Activated CD4-positive, alpha-beta T cell treated with anti-CD3 and anti-CD28 coated beads, Interleukin-2, amount 50 U/mL, for 48 hours (primary cell): Measurements from ENCODE around the gene SLC35A5.

Source experiments
- DNase-seq, 2 experiments: peaks; one replicate each; pipeline ENCODE4 v3.0.0-alpha.2; 2020

The SLC35A5 gene

DNA sequence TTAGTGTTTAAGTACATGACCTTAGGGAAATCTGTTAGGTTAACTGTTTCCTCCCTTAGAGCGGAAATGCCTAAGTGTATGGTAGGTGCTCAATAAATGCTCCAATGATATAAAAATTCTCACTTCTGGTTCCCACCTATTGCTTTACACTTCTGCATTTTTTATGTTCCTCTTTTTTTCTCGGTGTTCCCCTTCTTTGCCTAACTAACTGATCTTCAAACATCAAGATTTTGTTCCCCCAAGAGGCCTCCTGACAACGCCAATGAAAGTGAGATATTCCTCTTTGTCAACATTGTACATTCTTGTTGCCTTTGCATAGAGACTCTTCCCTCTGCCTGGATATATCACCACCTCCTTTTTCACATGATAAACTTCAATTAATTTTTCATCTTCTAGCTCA, 17.4 kb downstream of the SLC35A5 start:
- no peak for DNase-seq

DNA sequence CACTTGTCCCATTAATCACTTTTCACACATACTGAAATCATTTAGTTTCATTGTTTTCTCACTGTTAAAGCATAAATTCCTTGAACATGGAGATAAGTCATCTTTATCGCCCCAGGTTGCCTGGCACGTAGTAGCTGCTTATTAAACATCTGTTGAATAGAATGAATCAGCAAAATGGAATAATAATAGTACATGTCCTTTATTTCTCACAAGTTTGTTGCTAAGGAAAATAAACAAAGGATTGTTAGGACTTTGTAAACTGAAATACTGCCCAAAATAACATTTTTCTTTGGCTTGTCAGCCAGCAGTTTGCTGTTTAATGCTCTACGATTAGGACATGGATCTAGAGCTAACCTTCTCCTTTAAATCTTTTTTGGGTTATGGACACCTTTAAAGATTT, 17.9 kb downstream of the SLC35A5 start:
- no peak for DNase-seq

DNA sequence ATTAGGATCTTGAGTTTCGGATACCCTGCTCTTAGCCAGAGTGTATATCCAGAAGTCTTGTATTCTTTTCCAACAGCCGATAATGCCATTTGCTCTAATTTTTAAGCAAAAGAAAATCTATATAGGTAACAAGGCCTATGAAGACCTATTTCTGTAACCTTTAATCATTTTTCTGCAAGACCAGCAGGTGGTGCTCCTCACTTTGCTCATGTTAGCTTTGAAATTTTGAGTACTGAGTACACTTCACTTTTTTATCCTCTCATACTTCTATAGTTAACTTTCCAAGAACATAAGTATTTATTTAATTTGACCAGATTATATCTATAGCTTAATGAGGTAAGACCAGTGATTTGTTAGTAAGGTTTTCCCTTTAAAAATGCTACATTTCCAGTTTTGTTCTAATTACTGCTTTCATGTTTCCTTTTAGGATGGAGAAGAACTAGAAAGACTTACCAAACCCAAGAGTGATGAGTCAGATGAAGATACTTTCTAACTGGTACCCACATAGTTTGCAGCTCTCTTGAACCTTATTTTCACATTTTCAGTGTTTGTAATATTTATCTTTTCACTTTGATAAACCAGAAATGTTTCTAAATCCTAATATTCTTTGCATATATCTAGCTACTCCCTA, 20.5 kb downstream of the SLC35A5 start:
- DNase-seq = peak; percentile 7 to 32

DNA sequence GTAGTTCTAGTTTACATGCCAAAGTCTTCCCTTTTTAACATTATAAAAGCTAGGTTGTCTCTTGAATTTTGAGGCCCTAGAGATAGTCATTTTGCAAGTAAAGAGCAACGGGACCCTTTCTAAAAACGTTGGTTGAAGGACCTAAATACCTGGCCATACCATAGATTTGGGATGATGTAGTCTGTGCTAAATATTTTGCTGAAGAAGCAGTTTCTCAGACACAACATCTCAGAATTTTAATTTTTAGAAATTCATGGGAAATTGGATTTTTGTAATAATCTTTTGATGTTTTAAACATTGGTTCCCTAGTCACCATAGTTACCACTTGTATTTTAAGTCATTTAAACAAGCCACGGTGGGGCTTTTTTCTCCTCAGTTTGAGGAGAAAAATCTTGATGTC, 21.3 kb downstream of the SLC35A5 start:
- no peak for DNase-seq

DNA sequence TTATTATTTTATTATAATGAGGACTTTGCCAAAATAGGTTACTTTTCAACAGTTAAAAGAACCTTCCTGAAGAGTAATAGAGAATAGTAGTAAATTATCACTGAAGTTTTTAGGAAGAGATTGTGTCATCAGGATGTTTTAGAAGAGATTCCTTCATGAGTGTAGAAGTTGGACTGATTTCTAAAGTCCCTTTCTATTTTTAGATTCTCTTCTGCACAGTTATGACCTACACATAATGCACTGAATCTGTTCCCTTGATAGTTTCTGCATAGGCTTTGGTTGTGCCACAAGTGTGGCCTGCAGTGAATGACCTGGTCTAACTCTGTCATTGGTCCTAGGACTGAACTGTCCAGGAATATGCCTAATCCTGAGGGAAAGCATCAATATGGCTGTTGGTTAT, 23.9 kb downstream of the SLC35A5 start:
- DNase-seq = no peak

DNA sequence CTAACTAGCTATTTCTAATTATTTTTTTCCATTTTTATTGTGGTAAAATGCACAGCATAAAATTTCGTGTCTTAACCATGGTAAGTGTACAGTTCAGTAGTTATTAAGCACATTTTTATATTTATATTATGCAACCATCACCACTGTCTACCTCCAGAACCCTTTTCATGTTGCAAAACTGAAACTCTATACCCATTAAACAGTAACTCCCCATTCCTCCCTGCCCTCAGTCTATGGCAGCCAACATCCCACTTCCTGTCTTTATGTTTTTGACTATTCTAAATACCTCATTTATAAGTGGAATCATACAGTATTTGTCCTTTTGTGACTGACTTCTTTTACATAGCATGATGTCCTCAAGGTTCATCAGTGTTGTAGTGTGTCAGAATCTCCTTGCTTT, 25.5 kb downstream of the SLC35A5 start:
- no peak for DNase-seq

DNA sequence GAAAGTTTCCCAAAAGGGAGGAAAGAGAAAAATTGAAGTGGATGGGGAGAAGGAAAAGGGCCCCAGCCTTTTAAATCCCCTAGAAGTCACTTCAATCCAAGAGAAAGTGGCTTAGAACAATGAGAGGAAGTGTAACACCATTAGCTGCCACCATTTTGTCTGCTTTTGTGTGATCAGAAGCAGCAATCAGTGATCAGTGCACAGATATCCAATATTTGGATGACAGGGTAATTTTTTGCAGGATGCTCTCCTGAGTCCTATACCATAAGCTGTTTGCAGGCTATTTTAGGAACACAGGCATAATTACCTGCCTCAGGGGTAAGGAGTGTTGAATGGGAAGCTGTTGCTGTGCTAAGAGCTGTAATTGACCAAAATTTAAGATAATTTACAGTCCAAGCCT, 31.4 kb downstream of the SLC35A5 start:
- DNase-seq = no peak

DNA sequence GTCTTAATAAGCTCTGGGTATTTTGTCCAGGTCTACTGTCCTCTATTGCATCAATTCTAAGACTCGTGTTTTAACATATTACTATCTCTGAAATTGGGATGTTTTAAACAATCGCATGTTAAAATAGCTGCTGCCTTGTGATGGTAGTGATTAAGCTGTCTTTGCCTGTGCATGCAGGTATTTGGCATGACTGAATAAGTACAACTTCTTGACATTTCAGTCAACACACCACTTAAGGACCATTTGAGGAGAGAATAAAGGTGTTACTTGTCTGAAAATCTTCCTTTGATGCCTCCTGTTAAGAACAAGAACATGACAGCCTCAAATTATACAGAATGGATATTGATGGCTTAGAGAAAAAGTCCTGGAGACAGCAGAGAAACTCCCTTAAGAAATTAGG, 33.0 kb downstream of the SLC35A5 start:
- no peak for DNase-seq

DNA sequence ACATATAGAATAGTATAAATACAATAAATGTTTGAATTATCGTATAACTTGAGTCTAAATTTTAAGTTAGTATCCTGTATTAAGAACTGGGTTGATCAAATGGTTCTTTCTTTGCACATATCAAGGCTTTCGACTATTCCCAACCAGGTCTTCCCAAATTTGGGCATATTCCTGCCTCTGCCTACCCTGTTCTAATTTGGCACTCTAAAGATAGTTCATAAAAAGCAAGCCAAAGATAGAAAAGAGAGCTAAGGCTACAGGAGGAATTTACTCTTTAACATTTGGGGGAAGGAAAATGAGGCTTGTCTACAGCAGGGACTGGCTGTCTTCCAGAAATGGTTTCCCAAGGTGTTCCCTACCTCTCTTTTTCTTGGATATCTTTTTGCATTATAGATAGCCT, 36.1 kb downstream of the SLC35A5 start:
- no peak for DNase-seq

DNA sequence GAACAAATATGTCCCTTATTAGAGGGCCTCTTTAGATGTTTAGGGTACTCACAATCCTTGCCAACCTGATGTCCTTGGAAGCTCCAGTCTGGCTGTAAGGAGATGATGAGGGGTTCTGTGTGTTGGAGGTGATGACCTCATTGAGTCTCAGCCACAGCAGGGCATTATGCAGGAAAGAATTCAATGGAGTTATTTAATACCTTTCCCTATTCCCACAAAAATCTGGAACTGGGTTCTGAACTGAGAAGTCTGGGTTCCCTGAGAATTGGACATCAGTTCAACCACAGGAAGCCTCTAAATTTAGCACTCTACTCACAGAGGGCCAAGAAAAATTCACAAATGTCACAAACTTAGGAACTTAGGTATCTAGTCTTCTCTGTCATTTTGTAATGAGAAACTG, 36.9 kb downstream of the SLC35A5 start:
- DNase-seq = no peak

DNA sequence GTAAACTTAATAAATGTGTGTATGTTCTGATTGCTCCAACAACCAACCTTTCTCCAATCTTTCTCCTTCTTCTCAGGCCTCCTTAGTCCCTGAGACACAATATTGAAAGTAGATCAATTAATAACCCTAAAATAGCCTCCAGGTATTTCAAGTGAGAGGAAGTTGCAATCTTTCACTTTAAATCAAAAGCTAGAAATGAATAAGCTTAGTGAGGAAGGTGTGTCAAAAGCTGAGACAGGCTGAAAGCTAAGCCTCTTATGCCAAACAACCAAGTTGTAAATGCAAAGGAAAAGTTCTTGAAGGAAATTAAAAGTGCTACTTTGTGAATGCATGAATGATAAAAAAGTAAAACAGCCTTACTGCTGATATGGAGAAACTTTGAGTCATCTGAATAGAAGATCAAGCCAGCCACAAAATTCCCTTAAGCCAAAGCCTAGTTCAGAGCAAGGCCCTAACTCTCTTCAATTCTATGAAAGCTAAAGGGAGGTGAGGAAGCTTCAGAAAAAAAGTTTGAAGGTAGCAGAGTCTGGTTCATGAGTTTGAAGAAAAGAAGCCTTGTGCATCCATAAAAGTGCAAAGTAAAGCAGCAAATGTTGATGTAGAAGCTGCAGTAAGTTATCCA, 40.5 kb downstream of the SLC35A5 start:
- no peak for DNase-seq

DNA sequence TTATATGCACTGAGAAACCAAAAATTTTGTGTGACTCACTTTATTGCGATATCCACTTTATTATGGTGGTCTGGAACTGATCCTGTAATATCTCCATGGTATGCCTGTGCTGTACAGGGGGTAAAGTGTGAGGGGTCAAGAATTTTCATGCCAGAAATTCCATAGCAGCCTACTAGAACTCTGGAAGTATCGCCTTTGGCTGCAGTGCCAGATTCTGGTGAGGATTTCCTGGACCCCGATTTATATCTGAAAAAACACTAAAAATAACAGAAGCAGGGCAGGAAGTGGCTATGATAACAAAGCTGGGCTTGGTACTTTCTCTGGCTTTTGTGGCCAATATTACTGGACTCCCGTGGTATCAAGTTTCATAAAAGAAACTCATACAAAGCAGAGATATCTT, 42.7 kb downstream of the SLC35A5 start:
- no peak for DNase-seq

DNA sequence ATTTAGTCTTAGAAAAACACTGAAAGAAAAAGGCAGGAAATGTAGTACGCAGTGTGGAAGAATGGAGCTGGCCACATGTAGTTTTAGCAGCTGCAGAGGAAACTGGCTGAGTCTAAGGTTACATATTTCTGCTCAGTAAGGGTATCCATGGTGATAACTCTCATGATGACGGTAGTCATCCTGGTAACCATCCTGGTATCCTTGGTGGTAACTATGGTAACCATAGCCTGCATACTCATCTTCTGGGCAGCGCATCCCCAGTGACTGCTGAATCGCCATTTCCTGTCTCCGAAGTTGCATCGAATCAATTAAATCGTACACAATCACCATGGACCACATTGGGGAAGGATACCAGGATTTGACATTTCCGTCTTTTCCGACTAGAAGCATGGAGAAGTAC, 43.4 kb downstream of the SLC35A5 start:
- no peak for DNase-seq

DNA sequence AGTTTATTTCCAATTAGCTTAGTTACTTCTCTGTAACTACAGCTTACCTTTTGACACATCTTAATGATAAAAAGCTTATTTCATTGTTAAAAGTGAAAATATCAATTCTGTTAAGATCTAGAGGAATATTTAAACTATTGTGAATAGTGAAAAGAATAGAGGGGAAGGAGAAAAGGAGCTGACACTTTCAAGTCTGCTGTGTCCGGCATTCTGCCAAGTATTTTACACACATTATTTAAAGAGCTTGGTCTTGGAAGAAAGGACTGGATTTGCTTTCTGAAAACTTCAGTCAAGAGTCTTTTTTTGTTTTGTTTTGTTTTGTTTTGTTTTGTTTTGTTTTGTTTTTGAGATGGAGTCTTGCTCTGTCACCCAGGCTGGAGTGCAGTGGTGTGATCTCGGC, 44.3 kb downstream of the SLC35A5 start:
- DNase-seq = no peak

DNA sequence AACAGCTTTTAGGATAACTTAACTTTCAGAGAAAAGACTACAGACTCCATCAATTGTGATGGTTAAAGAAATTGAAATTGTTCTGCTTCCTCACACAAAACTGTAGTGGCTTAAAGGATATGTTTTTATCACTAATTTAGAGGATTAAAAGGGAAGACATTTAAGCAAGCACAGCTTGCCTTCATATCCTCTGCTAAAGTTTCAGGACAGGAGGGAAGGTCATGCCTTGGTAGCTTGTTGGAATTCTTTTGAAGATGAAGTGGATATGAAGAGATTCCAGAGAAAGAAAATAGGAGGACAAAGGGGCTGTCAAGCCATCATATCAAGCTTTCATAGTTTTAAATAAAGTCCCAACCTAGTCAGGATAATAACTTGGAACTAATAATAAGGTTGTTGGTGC, 46.0 kb downstream of the SLC35A5 start:
- no peak for DNase-seq

DNA sequence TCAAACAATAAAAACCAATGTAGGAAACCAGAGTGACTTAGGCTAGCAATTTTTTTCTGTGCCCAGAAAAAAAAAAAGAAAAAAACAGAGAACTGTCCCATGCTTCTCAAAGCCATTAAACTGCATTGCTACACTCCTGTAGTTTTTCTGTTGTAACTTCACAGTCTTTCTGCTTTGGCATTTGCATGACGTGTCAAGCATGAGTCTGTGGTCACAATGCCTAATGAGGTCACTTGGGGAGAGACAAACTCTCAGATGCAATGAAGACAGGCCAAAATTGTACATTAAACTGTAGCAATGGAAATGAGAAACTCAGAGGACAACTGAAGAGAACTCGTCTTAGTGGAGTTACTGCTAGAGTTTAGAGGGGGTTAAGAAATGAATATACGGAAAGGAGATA, 48.3 kb downstream of the SLC35A5 start:
- no peak for DNase-seq

DNA sequence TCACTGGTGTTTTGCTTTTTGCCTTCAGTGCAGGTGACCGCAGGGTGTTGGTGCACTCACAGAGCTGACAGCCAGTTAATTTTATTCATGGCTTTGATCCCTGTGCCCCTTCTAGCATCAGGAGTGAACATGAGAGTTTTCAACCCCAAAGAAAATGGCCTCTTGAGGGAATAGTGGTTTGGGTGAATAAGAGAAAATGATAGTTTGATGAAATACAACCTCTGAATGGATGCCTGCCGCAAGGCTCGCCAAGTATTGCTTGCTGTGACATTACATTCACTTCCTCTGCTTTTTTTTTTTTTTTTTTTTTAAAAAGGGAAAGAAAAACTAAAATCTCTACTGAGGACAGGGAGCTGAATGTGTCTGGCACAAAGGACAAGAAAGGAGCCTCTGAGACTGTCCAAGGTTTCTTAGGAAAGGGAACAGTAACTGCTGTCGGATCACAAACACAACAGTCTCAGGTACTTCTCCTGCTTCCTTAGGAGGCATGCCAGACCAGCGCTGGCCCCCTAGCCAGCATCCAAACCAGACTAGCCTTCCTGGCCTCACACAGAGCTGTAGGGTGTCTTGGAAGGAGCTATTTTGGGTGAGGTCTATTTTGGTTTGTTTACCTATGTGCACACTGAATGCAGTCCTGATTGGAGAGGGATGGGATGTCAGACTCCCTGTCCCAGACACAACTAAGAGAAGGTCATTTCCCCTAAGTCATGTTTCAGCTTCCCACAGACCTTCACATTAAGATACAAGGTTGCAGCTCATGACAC, 50.1 kb downstream of the SLC35A5 start:
- DNase-seq = no peak

DNA sequence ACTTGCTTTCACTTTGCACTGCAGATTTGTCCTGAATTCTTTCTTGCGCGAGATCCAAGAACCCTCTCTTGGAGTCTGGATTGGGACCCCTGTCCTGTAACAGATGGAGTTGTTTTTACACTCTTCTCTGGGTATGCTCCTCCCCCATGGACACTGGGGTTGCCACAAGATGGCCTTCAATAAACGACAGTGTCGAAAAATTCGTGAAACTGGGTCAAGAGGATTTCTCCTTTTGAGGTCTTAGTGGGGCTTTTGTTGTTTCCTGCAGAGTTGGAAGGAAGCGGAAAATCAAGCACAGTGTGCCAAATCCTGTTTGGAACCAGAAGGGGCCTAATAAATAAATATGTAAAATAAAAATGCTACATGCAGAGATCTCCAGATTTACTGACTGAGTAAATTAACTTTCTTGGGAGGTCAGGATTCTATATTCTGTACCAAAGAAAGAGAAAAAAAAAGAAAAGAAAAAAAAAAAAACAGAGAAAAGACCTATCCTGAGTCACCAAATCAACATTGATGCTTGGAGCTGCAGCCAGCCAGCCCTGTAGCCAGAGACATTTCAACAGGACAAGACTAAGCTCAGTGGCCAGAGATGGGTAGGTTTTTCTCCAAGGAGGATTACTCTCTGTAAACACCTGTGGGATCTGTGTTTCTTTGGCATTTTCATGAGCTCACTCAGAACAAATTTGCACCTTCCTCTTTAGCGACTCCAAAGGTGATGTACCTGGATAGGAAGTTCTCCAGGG, 54.3 kb downstream of the SLC35A5 start:
- no peak for DNase-seq

DNA sequence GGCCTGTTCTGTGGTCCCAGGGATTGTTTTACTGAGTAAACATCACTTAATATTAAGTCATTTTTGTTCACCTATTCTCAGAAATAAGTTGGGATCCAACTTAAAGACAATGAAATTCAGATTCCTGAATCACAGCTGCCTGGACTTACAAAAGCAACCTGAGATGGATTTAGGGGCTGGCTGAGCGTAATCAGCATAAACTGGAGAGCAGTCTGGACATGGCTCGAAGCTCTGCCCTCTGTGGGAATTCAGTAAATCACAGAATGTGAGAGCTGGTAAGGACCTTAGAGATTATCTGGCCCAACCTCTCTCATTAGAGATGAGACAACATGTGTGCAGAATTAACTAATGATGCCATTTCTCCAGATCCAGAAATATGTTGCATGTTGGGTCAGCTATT, 55.4 kb downstream of the SLC35A5 start:
- no peak for DNase-seq

DNA sequence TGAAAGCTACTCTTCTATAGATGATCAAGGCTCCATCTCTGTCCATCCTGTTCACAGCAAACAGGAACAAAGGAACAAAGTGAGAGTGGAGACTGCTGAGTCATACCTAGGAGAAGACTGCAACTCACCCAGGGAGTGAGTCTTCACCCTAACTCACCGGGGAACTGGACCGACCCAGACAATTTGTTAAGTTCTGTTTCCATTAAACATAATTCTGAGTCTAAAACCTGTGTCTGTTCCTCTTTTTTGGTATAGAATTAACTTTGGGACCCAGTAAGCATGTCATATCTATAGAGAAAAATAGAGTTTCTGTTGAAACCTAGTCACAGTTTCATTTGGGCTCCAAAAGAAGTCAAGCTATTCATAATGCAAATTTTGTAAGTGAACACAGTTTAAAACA, 57.5 kb downstream of the SLC35A5 start:
- no peak for DNase-seq

DNA sequence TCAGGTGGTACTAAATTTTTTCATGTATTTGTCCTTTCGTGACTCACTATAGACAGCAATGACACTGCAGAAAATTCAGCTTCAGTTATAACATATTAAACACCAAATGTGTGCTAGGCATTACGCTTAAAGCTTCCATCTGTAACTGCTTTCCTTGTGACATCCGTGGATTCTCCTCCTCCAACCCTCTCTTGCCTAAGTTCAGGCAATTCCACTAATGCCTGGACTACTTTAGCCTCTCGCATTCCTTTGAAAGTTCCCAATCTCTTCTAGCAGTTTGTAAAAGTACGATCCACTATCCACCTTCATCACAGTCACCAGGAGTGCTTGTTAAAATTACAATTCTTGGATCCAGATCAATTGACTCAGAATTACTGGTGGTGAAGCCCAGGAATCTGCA, 61.4 kb downstream of the SLC35A5 start:
- no peak for DNase-seq

DNA sequence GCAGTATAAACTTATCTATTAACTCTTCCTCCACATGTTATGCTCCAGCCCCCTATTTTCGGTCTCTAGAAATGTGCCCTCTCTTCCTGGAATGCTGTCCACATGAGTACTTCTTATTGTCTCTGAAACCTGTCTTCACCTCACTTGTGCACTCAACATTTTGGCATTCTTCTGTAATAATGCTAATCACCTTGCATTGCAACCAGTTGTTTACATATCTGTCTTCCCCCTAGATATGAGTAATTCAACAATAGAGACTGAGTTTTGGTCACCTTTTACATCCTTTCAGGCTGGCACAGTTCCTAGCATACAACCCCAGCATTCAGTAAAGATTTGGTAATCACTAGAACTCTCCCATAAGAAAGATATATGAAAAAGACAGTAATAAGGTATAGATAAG, 61.9 kb downstream of the SLC35A5 start:
- DNase-seq = no peak

DNA sequence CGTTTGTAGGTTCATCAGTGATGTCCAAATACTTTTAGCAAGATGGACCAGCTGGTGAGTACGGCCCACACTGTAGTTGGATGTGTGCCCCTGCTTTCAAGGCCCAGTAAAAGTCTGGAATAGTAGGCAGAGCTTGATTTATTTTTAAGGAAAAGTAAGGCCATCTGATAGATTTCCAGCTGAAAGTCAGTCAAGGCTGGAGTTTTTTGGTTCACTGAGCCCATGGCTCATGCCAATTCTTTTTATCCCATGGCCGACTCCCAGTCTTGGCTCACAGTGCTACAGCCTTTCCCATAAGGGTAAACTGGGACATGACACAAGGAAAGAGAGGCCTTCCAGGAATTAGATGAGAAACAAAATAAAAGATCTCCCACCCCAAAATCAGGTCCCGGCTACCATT, 65.6 kb downstream of the SLC35A5 start:
- DNase-seq = no peak

DNA sequence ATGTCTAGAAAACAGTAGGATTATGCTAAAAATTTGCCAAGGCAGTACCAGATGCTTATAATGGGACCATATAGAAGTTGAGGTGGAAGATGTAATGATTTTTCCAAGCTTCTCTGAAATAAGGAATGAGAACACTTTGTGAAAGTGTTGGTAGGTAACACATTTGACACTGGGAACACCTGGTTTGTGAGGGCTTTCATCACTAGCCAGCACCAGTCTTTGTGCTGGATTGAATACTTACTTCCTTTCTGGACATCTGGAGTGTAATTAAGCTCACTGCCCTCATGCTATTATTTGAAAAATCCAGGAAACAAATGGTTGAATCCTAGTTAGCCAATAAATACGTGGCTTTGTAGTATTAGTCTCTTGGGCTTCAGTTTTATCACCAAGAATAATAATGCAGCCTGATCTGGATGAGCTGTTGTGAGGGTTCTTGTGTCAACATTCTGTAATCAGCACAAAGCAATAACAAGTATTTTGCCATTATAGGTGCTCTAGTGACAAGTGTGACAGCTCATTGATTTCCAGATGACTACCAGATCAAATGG, 66.1 kb downstream of the SLC35A5 start:
- no peak for DNase-seq
